A673 (cell line): ENCODE measurements around the gene CLEC4C. TPM values are rescaled to one million over a fixed set of nuclear protein-coding genes. Genes with fewer than 3 reads are reported as not detected.

ENCODE experiments used
- BruUV-seq: library from RNA; stranded (reverse); fragments of 400-500 nt; replicated peaks from 2 replicates; lab custom pipeline; 2021; lab: Mats Ljungman, UMichigan
- CTCF ChIA-PET: fragments of 300-600 bp; sonication (Branson Sonifier 250); formaldehyde crosslinking; loops from one replicate; lab custom pipeline; 2022; ENCODE audit warnings: antibody characterized with exemption; lab: Charles Lee
- POLR2A ChIA-PET: fragments of 300-600 bp; sonication (Branson Sonifier 250); formaldehyde crosslinking; loops from one replicate; lab custom pipeline; 2022; ENCODE audit warnings: antibody characterized with exemption; ENCODE audit not compliant: low non-redundant PET; lab: Charles Lee
- DNase-seq: peaks from one replicate; pipeline ENCODE4 v3.0.0-alpha.2; 2015; ENCODE audit warnings: low spot score
- H3K27ac ChIP-seq: fragments of 200-600 bp; sonication (generic); 2 replicates; pipeline ENCODE4 v1.5.1; 2016; ENCODE audit warnings: mixed run types, low read depth, mild to moderate bottlenecking, mixed read lengths, antibody characterized with exemption, low read length; ENCODE audit not compliant: poor library complexity, severe bottlenecking
- H3K27me3 ChIP-seq: fragments of 200-600 bp; sonication (generic); replicated peaks from 2 replicates; pipeline ENCODE4 v1.6.1; 2017; ENCODE audit warnings: mixed run types, low read depth, mild to moderate bottlenecking, mixed read lengths, antibody characterized with exemption, low read length; ENCODE audit not compliant: insufficient read depth, poor library complexity
- H3K36me3 ChIP-seq: fragments of 200-600 bp; sonication (generic); 2 replicates; pipeline ENCODE4 v1.6.1; 2016; ENCODE audit warnings: mixed run types, mild to moderate bottlenecking, mixed read lengths, antibody characterized with exemption, low read length; ENCODE audit not compliant: insufficient read depth, poor library complexity, severe bottlenecking
- H3K4me1 ChIP-seq: fragments of 200-600 bp; sonication (generic); 2 replicates; pipeline ENCODE4 v1.6.1; 2017; ENCODE audit warnings: mixed run types, mild to moderate bottlenecking, mixed read lengths, antibody characterized with exemption, low read length; ENCODE audit not compliant: insufficient read depth, poor library complexity, severe bottlenecking
- H3K4me3 ChIP-seq: fragments of 200-600 bp; sonication (generic); 2 replicates; pipeline ENCODE4 v1.5.1; 2016; ENCODE audit warnings: low read depth, mixed run types, mild to moderate bottlenecking, mixed read lengths, low read length; ENCODE audit not compliant: poor library complexity, severe bottlenecking
- H3K9me3 ChIP-seq: fragments of 200-600 bp; sonication (generic); 2 replicates; pipeline ENCODE4 v1.6.1; 2016; ENCODE audit warnings: mixed run types, low read depth, mild to moderate bottlenecking, mixed read lengths, antibody characterized with exemption, low read length; ENCODE audit not compliant: poor library complexity, severe bottlenecking
- EZH2 ChIP-seq: fragments of 200-600 bp; sonication (generic); IDR thresholded peaks from 2 replicates; pipeline ENCODE4 v1.6.1; 2017; ENCODE audit warnings: borderline replicate concordance, low read depth, mild to moderate bottlenecking, mixed read lengths, antibody characterized with exemption, low read length; ENCODE audit not compliant: poor library complexity, severe bottlenecking
- intact Hi-C: fragments of 100-400 bp; cut with micrococcal nuclease; formaldehyde crosslinking; loops from one replicate; pipeline ENCODE4 v1.10.0; 2022; ENCODE audit not compliant: unreplicated experiment
- total RNA-seq: library from RNA; stranded (reverse); gene quantifications from 2 replicates; pipeline ENCODE4 v1.2.3, GENCODE V29; 2021
- TF ChIP-seq, protein P1 (sequence below): fragments of 300-800, 200-600 bp; sonication (generic); conservative IDR thresholded peaks from 2 replicates; pipeline ENCODE4 v1.5.1; 2017; ENCODE audit warnings: low read depth, mild to moderate bottlenecking, antibody characterized with exemption, low read length, moderate library complexity, mixed read lengths

Gene CLEC4C
- total RNA-seq, 1 experiment from 2014 or later, result not detected

DNA sequence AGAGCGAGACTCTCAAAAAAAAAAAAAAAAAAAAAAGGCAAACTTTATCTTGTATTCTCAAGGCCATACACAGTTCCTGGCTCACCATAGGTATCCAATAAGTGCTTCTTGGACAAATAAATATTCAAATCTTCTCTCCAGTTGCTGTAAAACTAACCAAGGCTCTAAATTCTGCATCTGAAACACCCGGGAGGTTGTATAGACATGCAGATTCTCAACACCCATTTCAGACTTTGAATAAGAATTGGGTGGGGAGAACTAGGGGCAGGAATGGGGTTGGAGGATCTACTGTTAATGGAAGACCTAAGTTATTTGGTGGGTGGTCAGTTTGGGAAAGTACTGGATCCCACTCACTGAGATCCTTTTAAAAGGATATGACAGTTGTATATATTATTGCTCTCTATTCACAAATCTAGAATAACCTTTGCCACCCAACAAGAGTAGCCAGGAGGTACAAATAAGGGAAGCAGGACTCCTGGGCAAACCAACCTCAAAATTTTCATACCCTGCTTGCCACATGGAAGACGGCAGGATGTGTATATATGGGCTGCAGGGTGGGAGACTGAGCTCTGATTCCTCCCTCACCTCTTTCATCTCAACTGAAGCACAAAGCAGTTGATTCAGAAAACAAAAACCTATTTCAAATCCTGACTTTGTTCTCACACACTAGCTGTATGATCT, 52.5 kb downstream of the CLEC4C start:
- Histone ChIP-seq H3K4me1 (peaks cover 4% of the 10 kb centered on the region), H3K27me3 (no peaks in the 10 kb centered on the region), H3K4me3 (no peak overlapping the region), H3K9me3 (no peaks in the 10 kb centered on the region), H3K27ac (no peak overlapping the region), H3K36me3 (no peaks in the 10 kb centered on the region)
- CTCF ChIA-PET, result no interaction called here
- no TSS peak for BruUV-seq
- TF ChIP-seq EZH2, result no peak
- TF ChIP-seq, protein P1, sequence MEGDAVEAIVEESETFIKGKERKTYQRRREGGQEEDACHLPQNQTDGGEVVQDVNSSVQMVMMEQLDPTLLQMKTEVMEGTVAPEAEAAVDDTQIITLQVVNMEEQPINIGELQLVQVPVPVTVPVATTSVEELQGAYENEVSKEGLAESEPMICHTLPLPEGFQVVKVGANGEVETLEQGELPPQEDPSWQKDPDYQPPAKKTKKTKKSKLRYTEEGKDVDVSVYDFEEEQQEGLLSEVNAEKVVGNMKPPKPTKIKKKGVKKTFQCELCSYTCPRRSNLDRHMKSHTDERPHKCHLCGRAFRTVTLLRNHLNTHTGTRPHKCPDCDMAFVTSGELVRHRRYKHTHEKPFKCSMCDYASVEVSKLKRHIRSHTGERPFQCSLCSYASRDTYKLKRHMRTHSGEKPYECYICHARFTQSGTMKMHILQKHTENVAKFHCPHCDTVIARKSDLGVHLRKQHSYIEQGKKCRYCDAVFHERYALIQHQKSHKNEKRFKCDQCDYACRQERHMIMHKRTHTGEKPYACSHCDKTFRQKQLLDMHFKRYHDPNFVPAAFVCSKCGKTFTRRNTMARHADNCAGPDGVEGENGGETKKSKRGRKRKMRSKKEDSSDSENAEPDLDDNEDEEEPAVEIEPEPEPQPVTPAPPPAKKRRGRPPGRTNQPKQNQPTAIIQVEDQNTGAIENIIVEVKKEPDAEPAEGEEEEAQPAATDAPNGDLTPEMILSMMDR, result no peak
- intact Hi-C loops, result no loop called here
- POLR2A ChIA-PET, result no interaction called here
- DNase-seq, result no peak

DNA sequence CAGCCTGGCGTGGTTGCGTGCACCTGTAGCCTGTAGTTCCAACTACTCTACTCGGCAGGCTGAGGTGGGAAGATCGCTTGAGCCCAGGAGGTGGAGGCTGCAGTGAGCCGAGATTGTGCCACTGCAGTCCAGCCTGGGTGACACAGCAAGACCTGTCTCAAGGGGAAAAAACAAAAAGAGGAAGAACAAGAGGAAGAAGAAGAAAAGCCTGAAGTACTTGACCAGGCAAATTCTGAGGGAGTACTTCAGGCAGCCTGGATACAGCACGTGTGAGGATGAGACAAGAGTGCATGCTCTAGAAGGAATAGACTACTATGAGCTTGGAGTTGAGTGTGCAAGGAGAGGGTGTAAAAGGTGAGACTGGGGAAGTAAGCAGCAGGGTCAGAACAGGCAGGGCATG, 53.4 kb downstream of the CLEC4C start:
- TF ChIP-seq, protein P1, result no peak
- no peak for TF ChIP-seq EZH2
- intact Hi-C loops, result no loop called here
- ChIA-PET CTCF (no interaction called here), POLR2A (no interaction called here)
- Histone ChIP-seq H3K4me3 (no peak overlapping the region), H3K9me3 (no peaks in the 10 kb centered on the region), H3K27me3 (no peaks in the 10 kb centered on the region), H3K4me1 (peaks cover 4% of the 10 kb centered on the region), H3K36me3 (no peaks in the 10 kb centered on the region), H3K27ac (no peak overlapping the region)
- no TSS peak for BruUV-seq
- no peak for DNase-seq

DNA sequence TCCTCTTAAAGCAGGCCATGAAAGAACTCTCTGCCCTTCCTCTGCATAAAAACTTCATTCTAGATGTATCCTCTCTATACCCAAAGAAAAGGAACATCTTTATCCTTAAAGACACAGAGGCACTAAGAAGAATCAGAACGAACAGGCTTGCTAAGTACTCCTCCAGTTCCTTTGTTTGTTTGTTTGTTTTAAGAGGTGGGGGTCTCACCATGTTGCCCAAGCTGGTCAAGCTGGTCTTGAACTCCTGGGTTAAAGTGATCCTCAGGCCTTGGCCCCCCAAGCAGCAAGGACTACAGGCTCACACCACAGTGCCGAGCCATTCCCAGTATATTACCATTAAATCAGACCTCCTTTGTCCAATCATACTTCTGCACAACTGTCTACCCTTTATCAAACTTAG, 65.6 kb downstream of the CLEC4C start:
- H3K27ac ChIP-seq, result no peak overlapping the region
- no peaks in the 10 kb centered on the region for H3K36me3 ChIP-seq
- intact Hi-C loops, result no loop called here
- no TSS peak for BruUV-seq
- H3K9me3 ChIP-seq, result no peaks in the 10 kb centered on the region
- TF ChIP-seq EZH2, result no peak
- TF ChIP-seq, protein P1, result no peak
- no peaks in the 10 kb centered on the region for H3K4me1 ChIP-seq
- no peaks in the 10 kb centered on the region for H3K27me3 ChIP-seq
- POLR2A ChIA-PET, result no interaction called here
- H3K4me3 ChIP-seq, result no peak overlapping the region
- no peak for DNase-seq
- CTCF ChIA-PET, result no interaction called here

Other genes starting within 250 kb of the CLEC4C start
- gene CD163, start 243.6 kb downstream of the CLEC4C start, total RNA-seq, result 0.41 TPM in 1 of 2 replicates, not detected in the other
- gene APOBEC1, start 81.5 kb downstream of the CLEC4C start, total RNA-seq, result not detected in 2 replicates
- gene GDF3, start 51.6 kb downstream of the CLEC4C start, total RNA-seq, result not detected in 2 replicates
- not detected in 2 replicates for gene DPPA3, start 35.9 kb downstream of the CLEC4C start, total RNA-seq
- gene NANOGNB, start 17.8 kb upstream of the CLEC4C start, total RNA-seq, result not detected in 2 replicates
- gene NANOG, start 42.0 kb upstream of the CLEC4C start, total RNA-seq, result not detected in 2 replicates
- 0.09 and 0.20 TPM in 2 replicates for gene SLC2A14, start 125.5 kb upstream of the CLEC4C start, total RNA-seq
- 23.0 and 30.2 TPM in 2 replicates for gene SLC2A3, start 188.8 kb upstream of the CLEC4C start, total RNA-seq